ENCODE data around the gene MARCKS. TPM values are rescaled to one million over a fixed set of nuclear protein-coding genes. Genes with fewer than 3 reads are reported as not detected.

The MARCKS gene
- total and polyA plus RNA-seq, 2 of the 13 experiments (the other 11 are each of a cell fraction or from before 2014, with no cell fraction given) = 30.5 to 39.5 TPM

- TF ChIP-seq HMGXB4 (CRISPR knock-in tag; IDR thresholded peaks at IDR 0.05; ENCODE audit: borderline replicate concordance in 1 of 2, low read depth in 1 of 2) (peak; percentile 29 to 66; a peak in 3 of 4 replicates), SOX6 (IDR thresholded peaks at IDR 0.05) (no peak), SOX6 (CRISPR knock-in tag; IDR thresholded peaks at IDR 0.05) (peak; percentile 60), ZIK1 (CRISPR knock-in tag; IDR thresholded peaks at IDR 0.05; ENCODE audit: borderline replicate concordance, low read depth) (no peak), ZNF33B (CRISPR knock-in tag; IDR thresholded peaks at IDR 0.05) (no peak), HOXA3 (CRISPR knock-in tag; IDR thresholded peaks at IDR 0.05) (peak; percentile 64; the same call in 1 of the 2 replicates), HMG20A (CRISPR knock-in tag; IDR thresholded peaks at IDR 0.05; ENCODE audit: borderline replicate concordance) (peak; percentile 59; the same call in 1 of the 2 replicates), ARID3A (IDR thresholded peaks at IDR 0.05; ENCODE audit: low read depth, low read length) (peak; percentile 6; the same call in 1 of the 2 replicates), ZNF83 (CRISPR knock-in tag; IDR thresholded peaks at IDR 0.05; ENCODE audit: borderline replicate concordance) (no peak), YY1 (IDR thresholded peaks at IDR 0.05; ENCODE audit: insufficient read depth, insufficient replicate concordance, low read depth, low read length) (peak; percentile 63), ELF4 (CRISPR knock-in tag; IDR thresholded peaks at IDR 0.05; ENCODE audit: borderline replicate concordance) (0 out of 2 replicates have a peak, but pooled peaks have one; percentile 60), ARNT2 (CRISPR knock-in tag; IDR thresholded peaks at IDR 0.05; ENCODE audit: low read depth) (0 out of 2 replicates have a peak, but pooled peaks have one; percentile 45), ARID5B (CRISPR knock-in tag; IDR thresholded peaks at IDR 0.05) (peak; percentile 77; the same call in 1 of the 2 replicates), ZNF672 (CRISPR knock-in tag; IDR thresholded peaks at IDR 0.05) (no peak), SMAD1 (CRISPR knock-in tag; IDR thresholded peaks at IDR 0.05; ENCODE audit: borderline replicate concordance, low read depth) (no peak)
- TF ChIP-seq, protein P1, sequence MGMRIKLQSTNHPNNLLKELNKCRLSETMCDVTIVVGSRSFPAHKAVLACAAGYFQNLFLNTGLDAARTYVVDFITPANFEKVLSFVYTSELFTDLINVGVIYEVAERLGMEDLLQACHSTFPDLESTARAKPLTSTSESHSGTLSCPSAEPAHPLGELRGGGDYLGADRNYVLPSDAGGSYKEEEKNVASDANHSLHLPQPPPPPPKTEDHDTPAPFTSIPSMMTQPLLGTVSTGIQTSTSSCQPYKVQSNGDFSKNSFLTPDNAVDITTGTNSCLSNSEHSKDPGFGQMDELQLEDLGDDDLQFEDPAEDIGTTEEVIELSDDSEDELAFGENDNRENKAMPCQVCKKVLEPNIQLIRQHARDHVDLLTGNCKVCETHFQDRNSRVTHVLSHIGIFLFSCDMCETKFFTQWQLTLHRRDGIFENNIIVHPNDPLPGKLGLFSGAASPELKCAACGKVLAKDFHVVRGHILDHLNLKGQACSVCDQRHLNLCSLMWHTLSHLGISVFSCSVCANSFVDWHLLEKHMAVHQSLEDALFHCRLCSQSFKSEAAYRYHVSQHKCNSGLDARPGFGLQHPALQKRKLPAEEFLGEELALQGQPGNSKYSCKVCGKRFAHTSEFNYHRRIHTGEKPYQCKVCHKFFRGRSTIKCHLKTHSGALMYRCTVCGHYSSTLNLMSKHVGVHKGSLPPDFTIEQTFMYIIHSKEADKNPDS (CRISPR knock-in tag; IDR thresholded peaks at IDR 0.05) = no peak
Measured at GRCh38 chr6:113873043-113873667, 16.0 kb downstream of the MARCKS start (continued).
